ENCODE measurements around the gene ETF1.

ETF1 gene

GRCh38 chr5:138560971-138561370, 17.9 kb upstream of the ETF1 start:
- WGBS: 96% methylated on average over 4 of the region's 6 CpGs
- no peak overlapping the region for H3K4me3 ChIP-seq (ENCODE audit: low read length)
- no peaks in the 10 kb centered on the region for H3K4me1 ChIP-seq (ENCODE audit: insufficient read depth, low read length)
- peaks cover 96% of the 10 kb centered on the region for H3K36me3 ChIP-seq (ENCODE audit: insufficient read depth, low read length)
- no peaks in the 10 kb centered on the region for H3K9me3 ChIP-seq (ENCODE audit: insufficient read depth, low read depth, low read length)
- no peak overlapping the region for H3K9ac ChIP-seq (ENCODE audit: low read depth, low read length)
- no peaks in the 10 kb centered on the region for H3K27me3 ChIP-seq (ENCODE audit: insufficient read depth, low read length)
- H3K27ac ChIP-seq (ENCODE audit: low read depth, low read length): no peak overlapping the region

- Histone ChIP-seq H3K4me3 (ENCODE audit: low read length) (no peak overlapping the region), H3K27ac (ENCODE audit: low read depth, low read length) (no peak overlapping the region), H3K27me3 (ENCODE audit: insufficient read depth, low read length) (no peaks in the 10 kb centered on the region), H3K4me1 (ENCODE audit: insufficient read depth, low read length) (no peaks in the 10 kb centered on the region), H3K9me3 (ENCODE audit: insufficient read depth, low read depth, low read length) (no peaks in the 10 kb centered on the region), H3K36me3 (ENCODE audit: insufficient read depth, low read length) (peaks cover 96% of the 10 kb centered on the region), H3K9ac (ENCODE audit: low read depth, low read length) (no peak overlapping the region)
- 96% methylated on average over 7 of the region's 7 CpGs for WGBS
These were observed 16.9 kb upstream of the ETF1 start for GRCh38 chr5:138559937-138560336.

- 98% methylated on average over 2 of the region's 2 CpGs for WGBS
- Histone ChIP-seq H3K36me3 (ENCODE audit: insufficient read depth, low read length) (peaks cover 90% of the 10 kb centered on the region), H3K4me3 (ENCODE audit: low read length) (no peak overlapping the region), H3K9me3 (ENCODE audit: insufficient read depth, low read depth, low read length) (no peaks in the 10 kb centered on the region), H3K27me3 (ENCODE audit: insufficient read depth, low read length) (no peaks in the 10 kb centered on the region), H3K27ac (ENCODE audit: low read depth, low read length) (no peak overlapping the region), H3K9ac (ENCODE audit: low read depth, low read length) (no peak overlapping the region), H3K4me1 (ENCODE audit: insufficient read depth, low read length) (no peaks in the 10 kb centered on the region)
These were observed 14.6 kb upstream of the ETF1 start for GRCh38 chr5:138557677-138558076.

- H3K9ac ChIP-seq (ENCODE audit: low read depth, low read length): no peak overlapping the region
- H3K9me3 ChIP-seq (ENCODE audit: insufficient read depth, low read depth, low read length): no peaks in the 10 kb centered on the region
- peaks cover 63% of the 10 kb centered on the region for H3K36me3 ChIP-seq (ENCODE audit: insufficient read depth, low read length)
- H3K4me1 ChIP-seq (ENCODE audit: insufficient read depth, low read length): no peaks in the 10 kb centered on the region
- no peak overlapping the region for H3K4me3 ChIP-seq (ENCODE audit: low read length)
- 95% methylated on average over 1 of the region's 1 CpG for WGBS
- H3K27me3 ChIP-seq (ENCODE audit: insufficient read depth, low read length): no peaks in the 10 kb centered on the region
- no peak overlapping the region for H3K27ac ChIP-seq (ENCODE audit: low read depth, low read length)
These were observed 11.1 kb upstream of the ETF1 start for GRCh38 chr5:138554143-138554542.

GRCh38 chr5:138553437-138554095, 10.5 kb upstream of the ETF1 start:
- Histone ChIP-seq H3K36me3 (ENCODE audit: insufficient read depth, low read length) (peaks cover 59% of the 10 kb centered on the region), H3K4me3 (ENCODE audit: low read length) (no peak overlapping the region), H3K4me1 (ENCODE audit: insufficient read depth, low read length) (no peaks in the 10 kb centered on the region), H3K9me3 (ENCODE audit: insufficient read depth, low read depth, low read length) (no peaks in the 10 kb centered on the region), H3K27me3 (ENCODE audit: insufficient read depth, low read length) (no peaks in the 10 kb centered on the region), H3K27ac (ENCODE audit: low read depth, low read length) (no peak overlapping the region), H3K9ac (ENCODE audit: low read depth, low read length) (no peak overlapping the region)
- WGBS: 98% methylated on average over 4 of the region's 5 CpGs

GRCh38 chr5:138552657-138553056, 9.6 kb upstream of the ETF1 start:
- H3K27ac ChIP-seq (ENCODE audit: low read depth, low read length): no peak overlapping the region
- H3K9ac ChIP-seq (ENCODE audit: low read depth, low read length): no peak overlapping the region
- no peaks in the 10 kb centered on the region for H3K9me3 ChIP-seq (ENCODE audit: insufficient read depth, low read depth, low read length)
- peaks cover 51% of the 10 kb centered on the region for H3K36me3 ChIP-seq (ENCODE audit: insufficient read depth, low read length)
- WGBS: 92% methylated on average over 3 of the region's 4 CpGs
- no peaks in the 10 kb centered on the region for H3K27me3 ChIP-seq (ENCODE audit: insufficient read depth, low read length)
- H3K4me3 ChIP-seq (ENCODE audit: low read length): no peak overlapping the region
- H3K4me1 ChIP-seq (ENCODE audit: insufficient read depth, low read length): no peaks in the 10 kb centered on the region

- no peaks in the 10 kb centered on the region for H3K9me3 ChIP-seq (ENCODE audit: insufficient read depth, low read depth, low read length)
- peaks cover 19% of the 10 kb centered on the region for H3K36me3 ChIP-seq (ENCODE audit: insufficient read depth, low read length)
- no peak overlapping the region for H3K4me3 ChIP-seq (ENCODE audit: low read length)
- no peak overlapping the region for H3K9ac ChIP-seq (ENCODE audit: low read depth, low read length)
- H3K27ac ChIP-seq (ENCODE audit: low read depth, low read length): no peak overlapping the region
- H3K27me3 ChIP-seq (ENCODE audit: insufficient read depth, low read length): no peaks in the 10 kb centered on the region
- WGBS: 97% methylated on average over 5 of the region's 5 CpGs
- H3K4me1 ChIP-seq (ENCODE audit: insufficient read depth, low read length): peaks cover 9% of the 10 kb centered on the region; the same call in 1 of the 2 replicates
These were observed 6.4 kb upstream of the ETF1 start for GRCh38 chr5:138549414-138549813.

- no peaks in the 10 kb centered on the region for H3K27me3 ChIP-seq (ENCODE audit: insufficient read depth, low read length)
- H3K4me1 ChIP-seq (ENCODE audit: insufficient read depth, low read length): peaks cover 18% of the 10 kb centered on the region
- no peak overlapping the region for H3K27ac ChIP-seq (ENCODE audit: low read depth, low read length)
- no peaks in the 10 kb centered on the region for H3K9me3 ChIP-seq (ENCODE audit: insufficient read depth, low read depth, low read length)
- no peak overlapping the region for H3K4me3 ChIP-seq (ENCODE audit: low read length)
- WGBS: 92% methylated on average over 6 of the region's 6 CpGs
- no peak overlapping the region for H3K9ac ChIP-seq (ENCODE audit: low read depth, low read length)
- peaks cover 8% of the 10 kb centered on the region for H3K36me3 ChIP-seq (ENCODE audit: insufficient read depth, low read length)
These were observed 3.0 kb upstream of the ETF1 start for GRCh38 chr5:138545919-138546562.

GRCh38 chr5:138544181-138545134, 1.4 kb upstream of the ETF1 start:
- peak overlapping the region; percentile 96 for H3K27ac ChIP-seq (ENCODE audit: low read depth, low read length)
- H3K36me3 ChIP-seq (ENCODE audit: insufficient read depth, low read length): peaks cover 24% of the 10 kb centered on the region
- H3K9ac ChIP-seq (ENCODE audit: low read depth, low read length): peak overlapping the region; percentile 97
- H3K4me1 ChIP-seq (ENCODE audit: insufficient read depth, low read length): peaks cover 22% of the 10 kb centered on the region
- H3K27me3 ChIP-seq (ENCODE audit: insufficient read depth, low read length): no peaks in the 10 kb centered on the region
- H3K4me3 ChIP-seq (ENCODE audit: low read length): peak overlapping the region; percentile 88
- WGBS: 66% methylated on average over 16 of the region's 16 CpGs
- H3K9me3 ChIP-seq (ENCODE audit: insufficient read depth, low read depth, low read length): no peaks in the 10 kb centered on the region

- Histone ChIP-seq H3K4me3 (ENCODE audit: low read length) (peak overlapping the region; percentile 88), H3K27me3 (ENCODE audit: insufficient read depth, low read length) (no peaks in the 10 kb centered on the region), H3K27ac (ENCODE audit: low read depth, low read length) (peak overlapping the region; percentile 96), H3K9me3 (ENCODE audit: insufficient read depth, low read depth, low read length) (no peaks in the 10 kb centered on the region), H3K9ac (ENCODE audit: low read depth, low read length) (peak overlapping the region; percentile 97), H3K4me1 (ENCODE audit: insufficient read depth, low read length) (peaks cover 22% of the 10 kb centered on the region), H3K36me3 (ENCODE audit: insufficient read depth, low read length) (peaks cover 31% of the 10 kb centered on the region)
- WGBS: 1% methylated on average over 12 of the region's 12 CpGs
These were observed 681 bp upstream of the ETF1 start for GRCh38 chr5:138543730-138544104.

Measured in HUES64 (cell line).